GM12878 (cell line): ENCODE results near the gene ALG1L2. TPM values are rescaled to one million over a fixed set of nuclear protein-coding genes. Genes with fewer than 3 reads are reported as not detected.
"Not testable (repeated sequence)": the region's sequence is repeated elsewhere in the genome, so short reads cannot be mapped to it uniquely, and the experiment has no call there.

ENCODE experiments used
- ATAC-seq: fragments of 200-7000 bp; cut with Tn5 transposase; 3 replicates; pipeline ENCODE4 v1.9.1; 2020; ENCODE audit warnings: mild to moderate bottlenecking, moderate library complexity
- BruUV-seq: library from RNA; stranded (reverse); fragments of 400-500 nt; replicated peaks from 2 replicates; lab custom pipeline; 2021; lab: Mats Ljungman, UMichigan
- CTCF ChIA-PET: fragments of 300-600 bp; sonication (Branson Sonifier 250); formaldehyde crosslinking; extraction: SDS; loops from one replicate; lab custom pipeline; 2021; ENCODE audit warnings: inconsistent platforms; lab: Yijun Ruan, JAX
- POLR2A ChIA-PET: fragments of 350-600 bp; formaldehyde crosslinking; extraction: SDS; loops from one replicate; lab custom pipeline; 2021; ENCODE audit warnings: inconsistent platforms; lab: Charles Lee
- RAD21 ChIA-PET: fragments of 300-600 bp; sonication (Branson Sonifier 250); formaldehyde crosslinking; loops from one replicate; lab custom pipeline; 2023; ENCODE audit warnings: antibody characterized with exemption; ENCODE audit not compliant: unreplicated experiment; lab: Charles Lee
- SMC1A ChIA-PET: fragments of 300-600 bp; sonication (Branson Sonifier 250); formaldehyde crosslinking; loops from one replicate; lab custom pipeline; 2023; ENCODE audit not compliant: unreplicated experiment, uncharacterized antibody; lab: Charles Lee
- DNase-seq: peaks from one replicate; pipeline ENCODE4 v3.0.0-alpha.2; 2011; ENCODE audit warnings: low read depth, low spot score
- FAIRE-seq: peaks from 3 replicates; lab custom pipeline; 2011; peaks lifted over from hg19 to GRCh38; lab: Jason Lieb, UNC
- H2AFZ ChIP-seq: 2 replicates; pipeline ENCODE4 v1.6.0; 2011; ENCODE audit warnings: low read depth, low read length, control low read depth; ENCODE audit not compliant: control insufficient read depth
- H3K27ac ChIP-seq: 2 replicates; pipeline ENCODE4 v1.5.1; 2011; ENCODE audit warnings: control low read depth; ENCODE audit not compliant: control insufficient read depth, insufficient read depth
- H3K27me3 ChIP-seq, 2 experiments: replicated peaks in 1 of 2; 2 replicates each; pipeline versions ENCODE4 v1.6.0 to v1.6.1; 2011; ENCODE audit warnings: low read length in 1 of 2; ENCODE audit not compliant: control insufficient read depth in 2 of 2, insufficient read depth in 2 of 2
- H3K36me3 ChIP-seq, 2 experiments: 2 replicates each; pipeline ENCODE4 v1.5.1; 2011; ENCODE audit warnings: low read length in 1 of 2; ENCODE audit not compliant: control insufficient read depth in 2 of 2, insufficient read depth in 2 of 2
- H3K4me1 ChIP-seq: 2 replicates; pipeline ENCODE4 v1.6.1; 2011; ENCODE audit warnings: mild to moderate bottlenecking, low read length, moderate library complexity, mixed read lengths; ENCODE audit not compliant: control insufficient read depth, insufficient read depth
- H3K4me2 ChIP-seq: 2 replicates; pipeline ENCODE4 v1.6.0; 2011; ENCODE audit warnings: control low read depth; ENCODE audit not compliant: control insufficient read depth, insufficient read depth
- H3K4me3 ChIP-seq: fragments of 200-600 bp; sonication (generic); 2 replicates; pipeline ENCODE4 v1.5.1; 2016
- H3K79me2 ChIP-seq: 2 replicates; pipeline ENCODE4 v1.6.0; 2011; ENCODE audit warnings: low read length; ENCODE audit not compliant: control insufficient read depth, insufficient read depth
- H3K9ac ChIP-seq: 2 replicates; pipeline ENCODE4 v1.8.0; 2011; ENCODE audit warnings: low read length, control low read depth, mixed read lengths; ENCODE audit not compliant: control insufficient read depth, insufficient read depth
- H3K9me3 ChIP-seq: replicated peaks from 3 replicates; pipeline ENCODE4 v1.5.1; 2011; ENCODE audit warnings: mild to moderate bottlenecking, low read length; ENCODE audit not compliant: control insufficient read depth, insufficient read depth
- H4K20me1 ChIP-seq: 2 replicates; pipeline ENCODE4 v1.6.0; 2011; ENCODE audit not compliant: control insufficient read depth, insufficient read depth
- WGBS: methylation state at CpG from one replicate; pipeline ENCODE4 v1.1.6; 2016; ENCODE audit warnings: low lambda C conversion rate; ENCODE audit not compliant: insufficient replicate concordance, insufficient coverage; ENCODE audit errors: missing lambda C conversion rate; 5-methylcytosine and 5-hydroxymethylcytosine counted together
- in situ Hi-C: fragments of 300-500 bp; cut with MboI; formaldehyde crosslinking; loops from 9 replicates; pipeline ENCODE4 v1.14.3; 2018; ENCODE audit warnings: mixed read lengths
- intact Hi-C: fragments of 100-400 bp; cut with micrococcal nuclease; formaldehyde crosslinking; loops from one replicate; pipeline ENCODE4 v1.14.2; 2022; ENCODE audit not compliant: unreplicated experiment
- polyA plus RNA-seq, 11 experiments: library from polyadenylated mRNA; depleted of rRNA in 4 of 11; unstranded in 6 of 11; stranded (reverse) in 5 of 11; fragments of >200 nt; fragmentation: Nextera tagmentation in 4 of 11; fragmentation: Illumina TruSeq in 1 of 11; extraction: Ambion mirVana in 4 of 11; extraction: Trizol in 1 of 11; gene quantifications; 1 replicate in 1 of 11; 2 replicates in 10 of 11; pipeline versions ENCODE4 v1.2.1 to v1.2.3, GENCODE V29; 2011 to 2016; ENCODE audit warnings: inconsistent platforms in 2 of 11, missing spikeins in 2 of 11, low read depth in 1 of 11
- total RNA-seq, 4 experiments: library from RNA; depleted of rRNA in 3 of 4; stranded (reverse); fragments of >200 nt in 3 of 4; fragmentation: Illumina TruSeq in 1 of 4; extraction: Trizol in 1 of 4; gene quantifications; 2 replicates each; pipeline versions ENCODE4 v1.2.1 to v1.2.3, GENCODE V29; 2013 to 2021

ALG1L2 gene
- total and polyA plus RNA-seq, 10 of the 15 experiments (the other 5 are each of a cell fraction or from before 2014, with no cell fraction given): 0.09 to 0.31 (median 0.16) TPM; not detected in 6

DNA sequence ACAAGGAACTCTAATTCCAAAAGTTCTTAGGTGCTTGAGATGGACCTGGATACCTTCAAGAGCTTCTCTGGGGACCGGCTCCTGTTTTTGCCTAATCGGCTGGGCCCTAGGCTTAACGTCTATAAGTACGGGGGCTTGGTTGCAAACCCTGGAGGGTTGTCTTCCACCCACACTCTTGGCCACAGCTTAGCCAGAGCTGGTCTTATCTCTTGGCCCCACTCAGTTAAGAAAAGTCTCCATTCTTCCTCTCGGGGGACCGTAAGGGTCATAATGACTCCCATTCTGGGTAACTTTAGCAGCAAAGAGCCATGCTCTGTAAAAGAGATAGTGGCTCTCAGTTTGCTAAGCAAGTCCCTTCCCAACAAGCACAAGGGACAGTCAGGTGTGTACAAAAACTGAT is 64.8 kb downstream of the ALG1L2 start:
- BruUV-seq, H3K27me3 ChIP-seq, POLR2A ChIA-PET, FAIRE-seq, ATAC-seq, H3K27ac ChIP-seq, RAD21 ChIA-PET, H3K4me3 ChIP-seq, H3K36me3 ChIP-seq, H4K20me1 ChIP-seq, DNase-seq, H3K9me3 ChIP-seq, H3K4me1 ChIP-seq, H3K79me2 ChIP-seq, SMC1A ChIA-PET, H3K4me2 ChIP-seq, CTCF ChIA-PET, H3K9ac ChIP-seq, H2AFZ ChIP-seq, intact Hi-C loops: not testable (repeated sequence)
- in situ Hi-C loops: loop anchor here (10.0 kb wide), 1 partner anchor 98 kb away; no protein-coding TSS in a partner anchor
- WGBS: 61% methylated on average over 6 of the region's 6 CpGs

Other genes starting within 250 kb of the ALG1L2 start
- gene TMCC1, start 188.1 kb upstream of the ALG1L2 start, total RNA-seq (2014; rRNA removed): 9.3 and 12.6 TPM in 2 replicates
- gene TMCC1, start 188.1 kb upstream of the ALG1L2 start, total RNA-seq (2014; rRNA removed; fragmentation: Illumina TruSeq; extraction: Trizol): 11.3 and 11.6 TPM in 2 replicates
- 20.2 and 21.1 TPM in 2 replicates for gene TMCC1, start 188.1 kb upstream of the ALG1L2 start, total RNA-seq (2021)
- 12.3 and 12.9 TPM in 2 replicates for gene TMCC1, start 188.1 kb upstream of the ALG1L2 start, polyA plus RNA-seq (2011; rRNA removed)
- 13.9 and 19.2 TPM in 2 replicates for gene TMCC1, start 188.1 kb upstream of the ALG1L2 start, polyA plus RNA-seq (2014; fragmentation: Illumina TruSeq; extraction: Trizol)
- 1 to 10 TPM; 2.3 to 3.1 TPM for gene TMCC1, start 188.1 kb upstream of the ALG1L2 start, polyA plus RNA-seq (2014; fragmentation: Nextera tagmentation; extraction: Ambion mirVana)
- gene TMCC1, start 188.1 kb upstream of the ALG1L2 start, polyA plus RNA-seq (2014; rRNA removed): 7.6 and 10.6 TPM in 2 replicates
- 1 to 10 TPM; 5.6 to 5.9 TPM for gene TMCC1, start 188.1 kb upstream of the ALG1L2 start, polyA plus RNA-seq (2016; fragmentation: Nextera tagmentation; extraction: Ambion mirVana)
- not detected in 2 replicates for gene TRH, start 107.1 kb upstream of the ALG1L2 start, total RNA-seq (2014; rRNA removed)
- gene TRH, start 107.1 kb upstream of the ALG1L2 start, total RNA-seq (2014; rRNA removed; fragmentation: Illumina TruSeq; extraction: Trizol): not detected in 2 replicates
- gene TRH, start 107.1 kb upstream of the ALG1L2 start, total RNA-seq (2021): not detected in 2 replicates
- not detected in 2 replicates for gene TRH, start 107.1 kb upstream of the ALG1L2 start, polyA plus RNA-seq (2011; rRNA removed)
- gene TRH, start 107.1 kb upstream of the ALG1L2 start, polyA plus RNA-seq (2014; fragmentation: Illumina TruSeq; extraction: Trizol): not detected in 2 replicates
- not detected for gene TRH, start 107.1 kb upstream of the ALG1L2 start, polyA plus RNA-seq (2014; fragmentation: Nextera tagmentation; extraction: Ambion mirVana)
- gene TRH, start 107.1 kb upstream of the ALG1L2 start, polyA plus RNA-seq (2014; rRNA removed): not detected in 2 replicates
- not detected for gene TRH, start 107.1 kb upstream of the ALG1L2 start, polyA plus RNA-seq (2016; fragmentation: Nextera tagmentation; extraction: Ambion mirVana)